H9 (cell line): ENCODE data around the gene CPE. TPM values are rescaled to one million over a fixed set of nuclear protein-coding genes. Genes with fewer than 3 reads are reported as not detected.
A peak's percentile ranks its signal among the peaks of the same experiment; 100 is the strongest.

Source experiments
- DNase-seq: peaks from one replicate; pipeline ENCODE4 v3.0.0-alpha.2; 2017
- H2AFZ ChIP-seq: one replicate; pipeline ENCODE4 v1.6.1; 2013; ENCODE audit warnings: mild to moderate bottlenecking, low read length, control low read depth, moderate library complexity
- H2AK5ac ChIP-seq: 2 replicates; pipeline ENCODE4 v1.6.1; 2013; ENCODE audit warnings: low read length, control low read depth, mixed read lengths; ENCODE audit not compliant: insufficient read length
- H2BK120ac ChIP-seq: one replicate; pipeline ENCODE4 v1.6.1; 2013; ENCODE audit warnings: low read depth, mild to moderate bottlenecking, low read length, control low read depth, inconsistent platforms; ENCODE audit not compliant: poor library complexity, severe bottlenecking
- H2BK12ac ChIP-seq: 2 replicates; pipeline ENCODE4 v1.6.1; 2013; ENCODE audit warnings: low read length, control low read depth, mixed read lengths, low read depth; ENCODE audit not compliant: insufficient read length
- H2BK15ac ChIP-seq: 2 replicates; pipeline ENCODE4 v1.6.1; 2013; ENCODE audit warnings: low read depth, low read length, control low read depth
- H2BK20ac ChIP-seq: one replicate; pipeline ENCODE4 v1.6.1; 2013; ENCODE audit warnings: low read depth, mild to moderate bottlenecking, low read length, control low read depth, inconsistent platforms; ENCODE audit not compliant: poor library complexity, severe bottlenecking
- H2BK5ac ChIP-seq: 2 replicates; pipeline ENCODE4 v1.6.1; 2013; ENCODE audit warnings: low read length, control low read depth, mixed read lengths; ENCODE audit not compliant: insufficient read length
- H3K14ac ChIP-seq: 2 replicates; pipeline ENCODE4 v1.6.1; 2013; ENCODE audit warnings: low read length, control low read depth; ENCODE audit not compliant: insufficient read depth
- H3K18ac ChIP-seq: 2 replicates; pipeline ENCODE4 v1.6.1; 2013; ENCODE audit warnings: low read depth, mild to moderate bottlenecking, mixed read lengths, low read length, control low read depth; ENCODE audit not compliant: insufficient read length
- H3K23ac ChIP-seq: 2 replicates; pipeline ENCODE4 v1.6.1; 2013; ENCODE audit warnings: low read length, control low read depth, mixed read lengths, low read depth; ENCODE audit not compliant: insufficient read length
- H3K23me2 ChIP-seq: 2 replicates; pipeline ENCODE4 v1.6.1; 2013; ENCODE audit warnings: low read depth, mild to moderate bottlenecking, mixed read lengths, low read length, control low read depth; ENCODE audit not compliant: insufficient read length, poor library complexity, severe bottlenecking
- H3K27ac ChIP-seq: 2 replicates; pipeline ENCODE4 v1.5.1; 2013; ENCODE audit warnings: low read length, control low read depth, mixed read lengths, low read depth; ENCODE audit not compliant: insufficient read length
- H3K27me3 ChIP-seq: 2 replicates; pipeline ENCODE4 v1.6.1; 2013; ENCODE audit warnings: low read length, control low read depth, inconsistent platforms; ENCODE audit not compliant: insufficient read depth
- H3K4ac ChIP-seq: 2 replicates; pipeline ENCODE4 v1.6.1; 2013; ENCODE audit warnings: low read depth, mild to moderate bottlenecking, control low read depth, inconsistent platforms, low read length, moderate library complexity
- H3K4me1 ChIP-seq: 2 replicates; pipeline ENCODE4 v1.6.1; 2013; ENCODE audit warnings: low read length, control low read depth, inconsistent platforms; ENCODE audit not compliant: insufficient read depth
- H3K4me2 ChIP-seq: 2 replicates; pipeline ENCODE4 v1.6.1; 2013; ENCODE audit warnings: low read length, control low read depth, mixed read lengths; ENCODE audit not compliant: insufficient read length, insufficient read depth
- H3K56ac ChIP-seq: 2 replicates; pipeline ENCODE4 v1.6.1; 2013; ENCODE audit warnings: low read depth, mild to moderate bottlenecking, mixed read lengths, low read length, control low read depth; ENCODE audit not compliant: insufficient read length
- H3K79me1 ChIP-seq: 2 replicates; pipeline ENCODE4 v1.6.1; 2013; ENCODE audit warnings: low read depth, mild to moderate bottlenecking, moderate library complexity, low read length, control low read depth, inconsistent platforms; ENCODE audit not compliant: insufficient read depth, poor library complexity, severe bottlenecking
- H3K79me2 ChIP-seq: 2 replicates; pipeline ENCODE4 v1.6.1; 2013; ENCODE audit warnings: low read length, control low read depth, inconsistent platforms; ENCODE audit not compliant: insufficient read depth
- H3K9ac ChIP-seq: 2 replicates; pipeline ENCODE4 v1.6.1; 2013; ENCODE audit warnings: low read length, control low read depth, mixed read lengths; ENCODE audit not compliant: insufficient read length; ENCODE audit errors: extremely low read depth
- H3K9me3 ChIP-seq: one replicate; pipeline ENCODE4 v1.6.1; 2013; ENCODE audit warnings: low read depth, low read length, inconsistent platforms; ENCODE audit not compliant: control insufficient read depth
- H3T11ph ChIP-seq: one replicate; pipeline ENCODE4 v1.6.1; 2013; ENCODE audit warnings: mild to moderate bottlenecking, low read length, control low read depth, inconsistent platforms
- H4K20me1 ChIP-seq: one replicate; pipeline ENCODE4 v1.6.1; 2013; ENCODE audit not compliant: control insufficient read depth, insufficient read length, insufficient read depth
- H4K5ac ChIP-seq: 2 replicates; pipeline ENCODE4 v1.6.1; 2013; ENCODE audit warnings: low read depth, mild to moderate bottlenecking, mixed read lengths, low read length, control low read depth; ENCODE audit not compliant: insufficient read length
- H4K8ac ChIP-seq: replicated peaks from 2 replicates; pipeline ENCODE4 v1.6.1; 2013; ENCODE audit warnings: low read length, control low read depth, mixed read lengths, low read depth; ENCODE audit not compliant: insufficient read length
- H4K91ac ChIP-seq: 2 replicates; pipeline ENCODE4 v1.6.1; 2013; ENCODE audit warnings: low read depth, mild to moderate bottlenecking, moderate library complexity, mixed read lengths, low read length, control low read depth; ENCODE audit not compliant: insufficient read length
- H3K27ac Mint-ChIP-seq, 3 experiments: 2 replicates in 2 of 3; 3 replicates in 1 of 3; pipeline ENCODE4 v1.8.0; 2020 to 2021; ENCODE audit warnings: mixed read lengths in 3 of 3, mild to moderate bottlenecking in 1 of 3, moderate library complexity in 1 of 3
- H3K27me3 Mint-ChIP-seq: 2 replicates; pipeline ENCODE4 v1.8.0; 2021; ENCODE audit warnings: low read depth, mild to moderate bottlenecking, moderate library complexity, mixed read lengths
- H3K36me3 Mint-ChIP-seq, 3 experiments: 2 replicates in 2 of 3; 3 replicates in 1 of 3; pipeline ENCODE4 v1.8.0; 2020 to 2021; ENCODE audit warnings: low read depth in 3 of 3, mixed read lengths in 3 of 3; ENCODE audit not compliant: insufficient read depth in 1 of 3
- H3K4me1 Mint-ChIP-seq, 2 experiments: 2 replicates each; pipeline ENCODE4 v1.8.0; 2020; ENCODE audit warnings: mixed read lengths in 2 of 2
- H3K4me3 Mint-ChIP-seq, 2 experiments: 2 replicates in 1 of 2; 3 replicates in 1 of 2; pipeline ENCODE4 v1.8.0; 2020 to 2021; ENCODE audit warnings: mild to moderate bottlenecking in 2 of 2, mixed read lengths in 2 of 2, moderate library complexity in 1 of 2
- H3K9me3 Mint-ChIP-seq, 2 experiments: 2 replicates in 1 of 2; 3 replicates in 1 of 2; pipeline ENCODE4 v1.8.0; 2020; ENCODE audit warnings: mild to moderate bottlenecking in 2 of 2, mixed read lengths in 2 of 2, moderate library complexity in 1 of 2
- WGBS: extraction: QIAGEN DNeasy Blood & Tissue Kit; methylation state at CpG from one replicate; pipeline ENCODE4 v1.1.7; 2013; ENCODE audit warnings: missing lambda C conversion rate, low lambda C conversion rate, mixed read lengths; ENCODE audit not compliant: insufficient read length; ENCODE audit errors: extremely low coverage; 5-methylcytosine and 5-hydroxymethylcytosine counted together
- total RNA-seq: library from RNA; stranded (reverse); gene quantifications from 2 replicates; pipeline ENCODE4 v1.2.1, GENCODE V29; 2021
- TF ChIP-seq, protein P1 (sequence below): fragments of 200-600 bp; sonication (generic); conservative IDR thresholded peaks from 3 replicates; pipeline ENCODE4 v1.8.0; 2021; ENCODE audit warnings: antibody characterized with exemption, mild to moderate bottlenecking

Gene CPE
- total RNA-seq, 1 experiment from 2014 or later = 10.0 TPM

DNA sequence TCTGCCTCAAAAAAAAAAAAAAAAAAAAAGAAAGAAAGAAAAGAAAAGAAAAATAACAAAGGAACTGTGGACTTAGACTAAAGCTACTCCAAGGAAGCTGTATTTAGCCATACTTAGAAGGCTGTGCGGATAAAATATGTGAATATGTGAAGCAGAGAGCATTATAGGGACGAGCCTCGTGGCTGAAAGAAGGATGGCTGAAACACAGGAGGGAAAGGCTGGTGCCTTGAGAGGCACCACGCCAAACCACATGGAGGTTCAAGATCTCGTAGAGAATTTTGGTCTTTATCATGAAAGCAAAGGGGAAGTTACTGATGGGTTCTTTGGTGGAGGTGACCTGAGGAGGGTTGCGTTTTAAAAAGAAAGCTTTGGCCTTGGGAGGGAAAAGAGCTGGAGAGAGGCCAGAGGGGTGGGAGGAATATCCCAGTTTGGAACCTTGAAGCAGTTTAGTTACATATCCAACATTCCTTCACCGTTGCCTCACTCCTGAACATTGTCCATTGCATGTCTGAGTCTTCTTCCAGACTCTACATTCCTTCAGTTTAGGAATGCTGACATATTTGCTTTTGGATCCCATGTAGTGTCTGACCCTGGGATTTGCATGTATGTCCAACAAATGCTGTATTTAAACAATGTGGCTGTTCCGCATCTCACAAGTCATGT lies 82.5 kb downstream of the CPE start:
- Histone ChIP-seq H2AFZ (no peak overlapping the region), H4K8ac (no peak overlapping the region), H3K23me2 (no peaks in the 10 kb centered on the region), H2BK20ac (no peak overlapping the region), H4K20me1 (no peaks in the 10 kb centered on the region), H3K14ac (no peak overlapping the region), H4K91ac (no peak overlapping the region), H3K4ac (no peak overlapping the region), H3K9ac (no peak overlapping the region), H3K79me1 (no peaks in the 10 kb centered on the region), H3T11ph (no peak overlapping the region), H3K4me2 (no peak overlapping the region), H4K5ac (no peak overlapping the region), H2BK15ac (no peak overlapping the region), H3K27ac (no peak overlapping the region), H3K4me1 (no peaks in the 10 kb centered on the region; the same call in 1 of the 2 replicates), H2AK5ac (no peak overlapping the region), H3K23ac (no peak overlapping the region), H3K79me2 (no peaks in the 10 kb centered on the region), H3K56ac (no peak overlapping the region), H3K27me3 (no peaks in the 10 kb centered on the region), H2BK5ac (no peak overlapping the region), H3K9me3 (no peaks in the 10 kb centered on the region), H3K18ac (no peak overlapping the region), H2BK120ac (no peak overlapping the region), H2BK12ac (no peak overlapping the region)
- Mint-ChIP-seq H3K27me3 (no peaks in the 10 kb centered on the region), H3K9me3 (no peaks in the 10 kb centered on the region), H3K36me3 (no peaks in the 10 kb centered on the region), H3K4me3 (no peak overlapping the region), H3K27ac (peak overlapping the region in 1 of 3 experiments; percentile 25; a peak in 4 of 7 replicates), H3K4me1 (peaks cover 8% of the 10 kb centered on the region in 2 experiments)
- no peak for DNase-seq
- no CpG with 5 or more reads among the region's 8 CpGs for WGBS
- TF ChIP-seq, protein P1, sequence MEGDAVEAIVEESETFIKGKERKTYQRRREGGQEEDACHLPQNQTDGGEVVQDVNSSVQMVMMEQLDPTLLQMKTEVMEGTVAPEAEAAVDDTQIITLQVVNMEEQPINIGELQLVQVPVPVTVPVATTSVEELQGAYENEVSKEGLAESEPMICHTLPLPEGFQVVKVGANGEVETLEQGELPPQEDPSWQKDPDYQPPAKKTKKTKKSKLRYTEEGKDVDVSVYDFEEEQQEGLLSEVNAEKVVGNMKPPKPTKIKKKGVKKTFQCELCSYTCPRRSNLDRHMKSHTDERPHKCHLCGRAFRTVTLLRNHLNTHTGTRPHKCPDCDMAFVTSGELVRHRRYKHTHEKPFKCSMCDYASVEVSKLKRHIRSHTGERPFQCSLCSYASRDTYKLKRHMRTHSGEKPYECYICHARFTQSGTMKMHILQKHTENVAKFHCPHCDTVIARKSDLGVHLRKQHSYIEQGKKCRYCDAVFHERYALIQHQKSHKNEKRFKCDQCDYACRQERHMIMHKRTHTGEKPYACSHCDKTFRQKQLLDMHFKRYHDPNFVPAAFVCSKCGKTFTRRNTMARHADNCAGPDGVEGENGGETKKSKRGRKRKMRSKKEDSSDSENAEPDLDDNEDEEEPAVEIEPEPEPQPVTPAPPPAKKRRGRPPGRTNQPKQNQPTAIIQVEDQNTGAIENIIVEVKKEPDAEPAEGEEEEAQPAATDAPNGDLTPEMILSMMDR = no peak
